ENCODE measurements around the gene TMEM229B. TPM values are rescaled to one million over a fixed set of nuclear protein-coding genes. Genes with fewer than 3 reads are reported as not detected.

TMEM229B gene
- total RNA-seq, 2 donors from 2014 or later, result 2.1 to 4.1 TPM

- DNase-seq (ENCODE audit: low spot score), result no peak
- Histone ChIP-seq H3K9me3 (no peaks in the 10 kb centered on the region), H3K36me3 (no peaks in the 10 kb centered on the region), H3K4me3 (no peak overlapping the region), H3K27me3 (replicated peaks; ENCODE audit: insufficient read depth) (no peaks in the 10 kb centered on the region), H3K4me1 (ENCODE audit: control insufficient read depth in 1 of 2, low read depth in 2 of 2) (no peaks in the 10 kb centered on the region), H3K27ac (no peak overlapping the region)
- no peak for ATAC-seq (ENCODE audit: insufficient number of reproducible peaks, low FRiP score, low read depth)
- TF ChIP-seq, protein P1, sequence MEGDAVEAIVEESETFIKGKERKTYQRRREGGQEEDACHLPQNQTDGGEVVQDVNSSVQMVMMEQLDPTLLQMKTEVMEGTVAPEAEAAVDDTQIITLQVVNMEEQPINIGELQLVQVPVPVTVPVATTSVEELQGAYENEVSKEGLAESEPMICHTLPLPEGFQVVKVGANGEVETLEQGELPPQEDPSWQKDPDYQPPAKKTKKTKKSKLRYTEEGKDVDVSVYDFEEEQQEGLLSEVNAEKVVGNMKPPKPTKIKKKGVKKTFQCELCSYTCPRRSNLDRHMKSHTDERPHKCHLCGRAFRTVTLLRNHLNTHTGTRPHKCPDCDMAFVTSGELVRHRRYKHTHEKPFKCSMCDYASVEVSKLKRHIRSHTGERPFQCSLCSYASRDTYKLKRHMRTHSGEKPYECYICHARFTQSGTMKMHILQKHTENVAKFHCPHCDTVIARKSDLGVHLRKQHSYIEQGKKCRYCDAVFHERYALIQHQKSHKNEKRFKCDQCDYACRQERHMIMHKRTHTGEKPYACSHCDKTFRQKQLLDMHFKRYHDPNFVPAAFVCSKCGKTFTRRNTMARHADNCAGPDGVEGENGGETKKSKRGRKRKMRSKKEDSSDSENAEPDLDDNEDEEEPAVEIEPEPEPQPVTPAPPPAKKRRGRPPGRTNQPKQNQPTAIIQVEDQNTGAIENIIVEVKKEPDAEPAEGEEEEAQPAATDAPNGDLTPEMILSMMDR (IDR thresholded peaks at IDR 0.05), result no peak
Observed at GRCh38 chr14:67472726-67473125, 15.8 kb downstream of the TMEM229B start.

- H3K36me3 ChIP-seq, result no peaks in the 10 kb centered on the region
- DNase-seq (ENCODE audit: low spot score) (no peak), ATAC-seq (ENCODE audit: insufficient number of reproducible peaks, low FRiP score, low read depth) (no peak)
- no peaks in the 10 kb centered on the region for H3K9me3 ChIP-seq
- no peak overlapping the region for H3K27ac ChIP-seq
- H3K4me1 ChIP-seq (ENCODE audit: control insufficient read depth in 1 of 2, low read depth in 2 of 2), result no peaks in the 10 kb centered on the region
- H3K4me3 ChIP-seq, result no peak overlapping the region
- TF ChIP-seq, protein P1 (IDR thresholded peaks at IDR 0.05), result no peak
- H3K27me3 ChIP-seq (replicated peaks; ENCODE audit: insufficient read depth), result no peaks in the 10 kb centered on the region
Observed at GRCh38 chr14:67469954-67470353, 18.6 kb downstream of the TMEM229B start.

GRCh38 chr14:67468378-67468730 is 20.2 kb downstream of the TMEM229B start:
- Histone ChIP-seq H3K4me1 (ENCODE audit: control insufficient read depth in 1 of 2, low read depth in 2 of 2) (no peaks in the 10 kb centered on the region), H3K27me3 (replicated peaks; ENCODE audit: insufficient read depth) (no peaks in the 10 kb centered on the region), H3K36me3 (no peaks in the 10 kb centered on the region), H3K4me3 (no peak overlapping the region), H3K9me3 (no peaks in the 10 kb centered on the region), H3K27ac (no peak overlapping the region)
- no peak for DNase-seq (ENCODE audit: low spot score)
- TF ChIP-seq, protein P1 (IDR thresholded peaks at IDR 0.05), result no peak
- no peak for ATAC-seq (ENCODE audit: insufficient number of reproducible peaks, low FRiP score, low read depth)

- Histone ChIP-seq H3K4me3 (no peak overlapping the region), H3K9me3 (no peaks in the 10 kb centered on the region), H3K4me1 (ENCODE audit: control insufficient read depth in 1 of 2, low read depth in 2 of 2) (no peaks in the 10 kb centered on the region), H3K27me3 (replicated peaks; ENCODE audit: insufficient read depth) (no peaks in the 10 kb centered on the region), H3K36me3 (no peaks in the 10 kb centered on the region), H3K27ac (no peak overlapping the region)
- no peak for DNase-seq (ENCODE audit: low spot score)
- TF ChIP-seq, protein P1 (IDR thresholded peaks at IDR 0.05), result no peak
- ATAC-seq (ENCODE audit: insufficient number of reproducible peaks, low FRiP score, low read depth), result no peak
Observed at GRCh38 chr14:67467134-67467533, 21.4 kb downstream of the TMEM229B start.

DNA sequence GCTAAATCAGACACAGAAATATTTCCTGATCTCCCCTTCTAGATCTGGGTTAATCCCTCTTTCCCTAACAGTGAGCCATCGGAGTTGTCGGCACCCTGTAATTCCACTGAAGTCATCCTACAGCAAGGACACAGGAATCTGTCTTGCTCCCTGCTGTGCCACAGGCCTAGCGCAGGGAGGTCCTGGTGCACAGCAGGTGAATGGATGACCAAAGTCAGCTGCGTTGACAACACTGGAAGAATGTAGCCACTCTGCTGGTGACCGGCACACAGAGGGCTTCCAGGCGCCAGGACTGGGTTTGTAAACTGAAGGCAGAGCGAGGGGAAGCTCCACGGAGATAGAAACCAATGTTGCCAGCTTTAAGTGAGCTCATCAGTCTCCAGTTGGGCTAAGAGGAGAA is 23.6 kb downstream of the TMEM229B start:
- Histone ChIP-seq H3K4me1 (ENCODE audit: control insufficient read depth in 1 of 2, low read depth in 2 of 2) (no peaks in the 10 kb centered on the region), H3K4me3 (no peak overlapping the region), H3K36me3 (no peaks in the 10 kb centered on the region), H3K27ac (no peak overlapping the region), H3K9me3 (no peaks in the 10 kb centered on the region), H3K27me3 (replicated peaks; ENCODE audit: insufficient read depth) (no peaks in the 10 kb centered on the region)
- DNase-seq (ENCODE audit: low spot score) (no peak), ATAC-seq (ENCODE audit: insufficient number of reproducible peaks, low FRiP score, low read depth) (no peak)
- TF ChIP-seq, protein P1 (IDR thresholded peaks at IDR 0.05), result no peak
